Raji (cell line): ENCODE results near the gene ADAMTS17.

ENCODE experiments used
- POLR2A ChIP-seq: IDR thresholded peaks from 2 replicates; pipeline ENCODE4 v1.6.1; 2011; ENCODE audit warnings: low read depth, low read length, control low read depth; ENCODE audit not compliant: insufficient read depth

Gene ADAMTS17

GRCh38 chr15:100221471-100222348 lies 120.1 kb downstream of the ADAMTS17 start:
- TF ChIP-seq POLR2A, result no peak

- no peak for TF ChIP-seq POLR2A
These were observed 121.6 kb downstream of the ADAMTS17 start for GRCh38 chr15:100220058-100220768.

DNA sequence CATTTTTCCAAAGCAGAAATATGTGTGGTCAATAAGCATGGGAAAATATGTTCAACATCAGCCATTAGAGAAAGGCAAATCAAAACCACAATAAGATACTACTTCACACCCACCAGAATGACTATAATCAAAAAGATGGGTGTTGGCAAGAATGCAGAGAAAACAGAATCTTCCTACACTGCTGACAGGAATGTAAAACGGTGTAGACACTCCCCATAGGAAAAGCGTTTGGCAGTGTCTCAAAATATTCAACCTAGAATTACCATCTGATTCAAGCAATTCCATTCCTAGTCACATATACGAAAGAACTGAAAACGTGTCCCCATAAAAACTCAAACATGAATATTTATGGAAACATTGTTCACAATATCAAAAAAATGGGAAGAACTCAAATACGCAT lies 123.3 kb downstream of the ADAMTS17 start:
- TF ChIP-seq POLR2A, result no peak

- no peak for TF ChIP-seq POLR2A
These were observed 125.6 kb downstream of the ADAMTS17 start for GRCh38 chr15:100216182-100216581.

DNA sequence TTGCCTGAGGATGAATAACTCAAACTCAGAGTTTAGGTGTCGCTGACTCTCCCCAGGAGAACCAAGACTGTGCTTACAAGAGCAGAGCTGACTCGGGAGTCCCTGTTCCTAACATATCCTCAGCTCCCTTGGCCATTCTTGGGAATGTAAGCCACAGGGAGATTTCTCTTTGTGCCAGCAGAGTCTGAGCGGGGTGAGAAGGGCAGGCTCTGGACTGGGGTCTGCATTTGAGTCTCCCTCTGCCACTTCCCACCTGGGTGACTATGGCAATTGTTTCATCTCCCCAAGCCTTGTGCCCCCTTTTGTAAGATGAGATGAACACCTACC lies 126.0 kb downstream of the ADAMTS17 start:
- TF ChIP-seq POLR2A, result no peak

DNA sequence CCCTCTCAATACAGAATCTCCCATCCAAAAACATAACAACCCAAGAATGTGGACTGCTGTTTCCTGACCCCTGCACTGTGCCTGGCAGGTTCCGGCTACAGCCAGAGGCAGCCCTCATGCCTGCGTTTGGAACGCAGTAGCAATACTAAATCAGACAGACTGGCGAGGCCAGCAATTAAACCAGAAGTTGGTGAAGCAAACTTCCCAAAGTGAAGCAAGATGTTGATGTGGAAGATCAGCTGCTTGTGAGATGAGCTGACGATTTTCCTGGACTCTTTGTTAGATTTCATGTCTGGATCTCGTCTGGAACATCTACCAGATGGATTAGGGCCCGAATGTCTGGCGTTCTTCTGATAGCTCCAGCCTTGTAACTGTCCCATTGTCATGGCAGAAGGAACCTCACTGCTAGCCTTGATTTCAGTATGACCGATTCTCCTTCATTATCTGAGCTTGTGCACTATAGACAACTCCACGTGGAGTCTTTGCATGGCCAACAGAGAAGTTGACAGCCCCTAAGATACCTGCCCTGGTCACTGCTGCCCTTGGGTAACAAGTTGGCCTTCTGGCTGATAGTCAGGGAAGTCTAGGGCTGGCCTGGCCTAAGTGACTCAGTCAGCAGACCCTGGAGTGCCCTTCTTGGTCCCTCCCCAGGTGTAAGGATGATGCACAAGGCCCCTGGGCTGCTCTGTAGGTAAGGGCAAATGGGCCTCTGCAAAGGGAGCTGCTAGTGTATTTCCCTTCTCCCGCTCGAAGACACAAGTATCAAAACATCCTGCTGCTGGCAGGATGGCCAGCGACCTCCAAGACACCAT lies 126.5 kb downstream of the ADAMTS17 start:
- TF ChIP-seq POLR2A, result no peak

DNA sequence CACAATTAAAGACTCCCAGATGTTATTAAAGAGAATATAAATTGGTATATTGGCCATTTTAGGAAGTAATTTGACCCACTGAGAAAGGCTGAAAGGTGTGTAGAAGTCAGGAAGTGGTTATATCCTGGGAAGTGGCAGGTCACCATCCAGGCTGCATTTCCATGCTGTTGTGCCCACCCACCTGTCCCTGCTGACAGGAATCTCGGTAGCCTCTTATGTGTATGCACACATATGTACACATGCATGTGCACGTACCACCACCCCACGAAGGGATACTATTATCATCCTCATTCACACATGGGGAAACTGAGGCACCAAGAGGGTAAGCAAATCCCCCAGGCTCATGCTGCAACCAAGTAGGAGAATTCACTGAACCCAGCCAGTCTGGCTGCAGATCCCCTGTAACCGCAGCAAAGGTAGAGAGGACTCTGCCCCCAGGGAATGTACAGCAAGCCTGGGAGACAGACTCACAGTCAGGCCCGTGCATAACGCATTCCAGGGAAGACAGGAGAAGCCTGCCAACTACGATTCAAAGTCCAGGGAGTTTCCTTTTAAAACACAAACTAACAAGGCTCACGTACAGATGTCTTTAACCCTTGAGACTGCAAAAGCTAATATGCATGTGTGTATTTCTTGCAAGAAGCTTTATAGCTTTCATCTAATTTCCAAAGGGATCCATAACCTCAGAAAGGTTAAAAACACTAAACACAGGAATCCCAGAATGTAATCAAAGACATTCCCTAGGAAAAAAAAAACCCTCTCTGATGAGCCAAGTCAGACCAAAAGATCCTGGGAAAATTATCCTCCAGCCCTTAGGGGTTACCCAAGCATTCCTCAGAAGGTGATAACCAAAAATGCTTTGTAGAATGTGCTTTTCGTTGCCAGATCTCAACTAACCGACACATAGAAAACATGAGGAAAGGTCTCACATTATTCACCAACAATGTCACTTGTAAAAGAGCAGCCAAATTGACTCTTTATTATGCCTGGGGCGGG lies 129.6 kb downstream of the ADAMTS17 start:
- no peak for TF ChIP-seq POLR2A

DNA sequence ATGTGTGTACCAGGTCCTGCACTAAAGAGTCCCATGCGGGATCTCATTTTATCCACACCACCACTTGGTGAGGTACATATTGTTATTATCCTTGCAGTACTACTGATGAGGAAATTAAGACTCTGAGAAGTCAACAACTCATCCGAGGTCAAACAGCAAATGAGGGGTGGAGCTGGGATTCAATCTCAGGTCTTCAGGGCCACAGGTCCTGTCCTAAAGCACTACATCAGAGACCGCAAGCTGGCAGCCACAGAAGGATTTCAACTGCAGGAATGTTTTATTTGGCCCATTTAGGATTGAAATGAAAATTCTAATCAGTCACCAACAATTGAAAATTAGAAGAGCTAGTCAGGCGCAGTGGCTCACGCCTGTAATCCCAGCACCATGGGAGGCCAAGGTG lies 131.4 kb downstream of the ADAMTS17 start:
- no peak for TF ChIP-seq POLR2A

- no peak for TF ChIP-seq POLR2A
These were observed 132.7 kb downstream of the ADAMTS17 start for GRCh38 chr15:100208921-100209603.

DNA sequence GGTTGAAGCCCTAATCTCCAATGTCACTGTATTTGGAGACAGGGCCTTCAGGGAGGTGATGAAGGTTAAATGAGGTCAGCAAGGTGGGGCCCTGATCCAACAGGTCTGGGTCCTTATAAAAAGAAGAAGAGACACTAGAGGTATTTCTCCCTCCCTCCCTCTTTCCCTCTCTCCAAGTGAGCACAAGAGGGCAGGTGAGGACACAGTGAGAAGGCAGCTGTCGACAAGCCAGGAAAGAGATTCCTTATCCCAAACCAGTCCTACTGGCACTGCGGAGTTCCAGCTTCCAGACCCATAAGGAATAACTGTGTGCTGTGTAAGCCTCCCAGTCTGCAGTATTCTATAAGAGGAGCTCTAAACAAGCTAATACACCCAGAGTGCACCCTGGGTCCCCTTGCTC lies 134.7 kb downstream of the ADAMTS17 start:
- no peak for TF ChIP-seq POLR2A

- no peak for TF ChIP-seq POLR2A
These were observed 135.1 kb downstream of the ADAMTS17 start for GRCh38 chr15:100206643-100207042.

- TF ChIP-seq POLR2A, result no peak
These were observed 136.1 kb downstream of the ADAMTS17 start for GRCh38 chr15:100205549-100206295.

- TF ChIP-seq POLR2A, result no peak
These were observed 137.0 kb downstream of the ADAMTS17 start for GRCh38 chr15:100204771-100205170.
